DMS153 (cell line): Measurements from ENCODE around the gene PRH2.

ENCODE experiments used
- DNase-seq: peaks from one replicate; lab custom pipeline; 2025; lab: John Stamatoyannopoulos, UW

The PRH2 gene

DNA sequence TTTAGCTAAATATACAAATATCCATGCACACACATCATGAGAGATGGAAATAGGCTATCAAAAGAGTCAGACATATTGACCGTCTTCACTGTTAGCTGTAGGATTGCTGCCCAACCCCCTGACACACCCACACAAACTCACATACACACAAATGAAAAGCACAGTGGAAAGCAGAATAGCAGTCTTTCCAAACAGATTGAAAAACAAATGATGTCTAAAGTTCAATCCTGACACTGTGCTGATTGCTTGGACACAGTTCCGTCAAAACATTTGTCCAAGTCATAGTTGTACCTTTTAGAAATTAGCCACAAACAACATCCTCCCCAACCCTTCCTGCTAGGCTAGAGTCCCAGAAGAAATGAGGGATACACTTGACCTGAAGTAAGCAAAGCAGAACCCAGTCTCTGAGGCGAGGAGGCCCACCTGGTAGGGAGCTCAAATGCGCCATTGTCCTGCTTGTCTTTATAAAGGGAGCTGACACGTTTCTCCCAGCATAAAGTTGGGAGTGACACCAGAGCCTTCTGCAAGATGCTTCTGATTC is at the start of gene PRH2:
TSS of gene PRH2 (plus strand) at position 491 of the 541 bp plus-strand sequence. CDS start at position 529, 38 bp downstream.
- DNase-seq = no peak

DNA sequence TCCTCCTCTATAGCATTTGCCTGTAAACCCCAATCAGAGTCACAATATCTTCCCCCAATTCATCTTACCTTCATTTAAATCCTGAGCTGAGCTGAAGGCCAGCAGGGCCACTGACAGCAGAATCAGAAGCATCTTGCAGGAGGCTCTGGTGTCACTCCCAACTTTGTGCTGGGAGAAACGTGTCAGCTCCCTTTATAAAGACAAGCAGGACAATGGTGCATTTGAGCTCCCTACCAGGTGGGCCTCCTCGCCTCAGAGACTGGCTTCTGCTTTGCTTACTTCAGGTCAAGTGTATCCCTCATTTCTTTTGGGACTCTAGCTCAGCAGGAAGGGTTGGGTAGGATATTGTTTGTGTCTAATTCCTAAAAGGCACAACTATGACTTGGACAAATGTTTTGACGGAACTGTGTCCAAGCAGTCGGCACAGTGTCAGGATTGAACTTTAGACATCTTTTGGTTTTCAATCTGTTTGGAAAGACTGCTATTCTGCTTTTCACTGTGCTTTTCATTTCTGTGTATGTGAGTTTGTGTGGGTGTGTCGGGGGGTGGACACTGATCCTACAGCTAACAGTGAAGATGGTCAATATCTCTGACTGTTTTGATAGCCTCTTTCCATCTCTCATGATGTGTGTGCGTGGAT is 44.8 kb upstream of the PRH2 start, which contains the start of gene PRH1:
TSS of gene PRH1 (minus strand) at position 170 of the 640 bp plus-strand sequence. CDS start at position 132, 38 bp downstream.
- no peak for DNase-seq

DNA sequence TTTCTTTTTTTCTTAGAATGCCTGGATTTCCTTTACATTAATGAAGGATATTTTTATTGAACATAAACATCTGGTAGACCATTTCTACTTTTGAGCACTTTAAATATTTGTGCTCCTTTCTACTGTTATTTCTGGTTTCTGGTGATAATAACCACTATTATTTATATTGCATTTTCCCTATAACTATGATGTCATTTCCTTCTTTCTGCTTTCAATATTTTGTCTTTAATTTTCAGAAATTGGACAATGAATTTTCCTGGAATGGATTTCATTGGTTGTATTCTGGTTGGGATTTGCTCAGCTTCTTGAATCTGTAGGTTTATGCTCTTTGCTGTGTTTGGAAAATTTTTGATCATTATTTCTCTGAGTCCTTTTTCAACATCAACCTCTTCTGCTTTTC is 39.8 kb upstream of the PRH2 start:
- no peak for DNase-seq

DNA sequence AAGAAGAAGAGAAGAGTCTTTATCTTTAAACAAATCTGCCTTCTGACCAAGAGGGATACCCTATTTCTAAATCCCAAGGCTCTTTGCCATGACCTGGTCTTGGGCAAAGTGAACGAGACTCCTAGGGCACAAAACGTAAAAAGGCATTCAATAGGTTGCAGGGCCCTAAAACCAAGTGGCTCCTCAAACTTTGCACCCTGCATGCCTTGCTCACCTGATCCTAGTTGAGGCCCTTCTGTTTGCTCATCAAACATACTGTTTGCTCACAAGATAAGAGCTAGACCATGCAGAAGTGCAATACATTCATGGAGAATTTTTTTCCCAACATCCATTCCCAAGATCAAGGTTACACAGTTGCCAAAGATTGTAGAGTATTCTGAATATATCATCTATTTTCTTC is 37.1 kb upstream of the PRH2 start:
- DNase-seq = no peak

DNA sequence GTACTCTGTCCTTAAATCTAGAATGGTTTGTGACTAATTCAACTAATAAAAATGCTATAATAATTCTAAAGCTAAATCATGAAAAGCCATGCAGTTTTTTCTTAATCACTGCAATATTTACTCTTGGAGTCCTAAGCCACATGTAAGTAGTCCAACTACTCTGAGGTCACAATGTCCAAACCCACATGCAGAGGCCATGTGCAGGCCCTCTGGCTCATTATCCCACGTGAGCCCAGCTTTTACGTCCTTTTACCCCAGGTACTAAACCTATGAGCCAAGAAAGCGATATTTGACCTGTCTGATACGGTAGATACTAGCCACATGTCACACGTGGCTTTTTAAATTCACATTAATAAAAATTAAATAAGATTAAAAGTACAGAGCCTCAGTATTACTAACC is 32.2 kb upstream of the PRH2 start:
- no peak for DNase-seq

DNA sequence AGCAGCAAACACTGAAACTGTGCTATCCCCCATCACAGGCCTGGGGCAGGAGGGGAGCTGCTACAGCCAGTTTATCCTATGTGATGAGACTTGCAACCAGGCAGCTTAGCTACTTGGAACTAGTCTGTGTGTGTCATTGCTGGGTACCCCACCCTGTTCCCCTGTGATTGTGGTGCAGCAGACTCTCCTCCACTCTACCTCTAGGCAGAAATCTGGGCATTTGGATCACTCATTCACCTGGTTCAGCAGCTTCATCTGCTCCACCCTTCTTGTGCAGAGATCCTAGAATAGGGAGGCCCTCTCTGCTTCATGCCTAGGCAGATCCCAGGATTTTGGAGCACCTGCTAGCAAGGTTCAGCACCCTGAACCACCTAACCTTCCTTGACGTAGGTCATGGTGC is 28.5 kb upstream of the PRH2 start:
- no peak for DNase-seq

DNA sequence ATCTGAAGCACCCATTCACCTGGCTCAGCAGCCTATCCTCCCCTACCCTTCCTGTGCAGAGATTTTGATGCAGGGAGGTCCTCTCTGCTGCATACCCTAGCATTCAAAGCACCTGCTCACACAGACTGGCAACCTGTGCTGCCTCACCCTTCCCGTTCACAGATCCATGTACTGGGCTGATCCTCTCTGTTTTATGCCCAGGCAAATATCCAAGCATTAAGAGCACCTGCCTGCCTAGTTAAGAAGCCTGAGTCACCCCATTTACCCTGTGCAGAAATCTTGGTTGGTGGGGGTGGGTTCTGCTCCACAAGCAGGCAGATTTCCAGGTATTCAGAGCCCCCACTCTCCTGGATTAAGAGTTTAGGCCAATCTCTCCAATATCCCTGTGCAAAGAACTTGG is 28.1 kb upstream of the PRH2 start:
- no peak for DNase-seq

DNA sequence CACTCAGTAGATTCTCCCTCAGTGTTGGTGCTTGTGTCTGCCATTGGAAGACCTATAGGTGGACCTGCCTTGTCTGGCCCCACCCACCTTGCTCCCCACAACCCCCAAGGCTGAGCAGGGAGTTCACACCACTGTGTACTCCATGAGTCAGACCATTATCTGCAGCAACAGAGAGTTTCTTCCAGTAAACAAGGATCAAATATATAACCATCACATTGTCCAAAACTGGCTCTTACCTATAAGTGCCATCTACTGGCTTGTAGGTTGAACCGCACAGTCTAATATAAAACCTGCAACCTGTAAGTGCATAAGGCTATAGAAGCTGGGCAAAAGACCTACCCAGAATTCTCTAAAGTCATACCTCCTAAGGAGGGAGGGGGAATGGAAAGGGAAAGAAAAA is 27.6 kb upstream of the PRH2 start:
- DNase-seq = no peak

DNA sequence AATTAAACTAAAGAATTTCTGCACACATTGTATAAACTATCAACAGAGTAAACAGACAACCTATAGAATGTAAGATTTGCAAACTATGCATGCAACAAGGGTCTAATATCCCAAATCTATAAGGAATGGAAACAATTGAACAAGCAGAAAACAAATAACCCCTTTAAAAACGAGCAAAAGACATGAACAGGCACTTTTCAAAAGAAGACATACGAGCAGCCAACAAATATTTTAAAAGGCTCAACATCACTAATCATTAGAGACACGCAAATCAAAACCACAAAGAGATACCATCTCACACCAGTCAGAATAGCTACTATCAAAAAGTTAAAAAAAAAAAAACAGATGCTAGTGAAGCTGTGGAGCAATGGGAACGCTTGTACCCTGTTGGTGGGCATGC is 24.4 kb upstream of the PRH2 start:
- DNase-seq = no peak

DNA sequence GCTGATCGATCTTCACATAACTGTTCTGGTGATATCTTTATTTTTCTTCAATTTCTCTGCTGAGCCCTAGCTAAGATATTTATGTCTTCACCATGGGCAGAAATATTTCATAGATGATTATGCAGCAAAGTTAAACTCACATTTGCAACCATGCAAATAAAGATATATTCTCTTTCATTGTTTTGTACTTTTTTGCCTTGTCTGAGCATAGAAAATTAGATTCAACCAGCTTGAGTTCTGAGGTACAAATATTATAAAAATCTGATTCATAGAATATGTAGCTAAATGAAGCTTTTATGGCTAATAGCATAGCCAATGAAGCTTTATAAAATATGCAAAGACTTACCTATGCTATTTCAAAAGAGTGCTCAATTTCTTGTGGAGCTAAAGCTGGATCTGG is 19.6 kb upstream of the PRH2 start, which contains the start of gene TAS2R13:
TSS of gene TAS2R13 (minus strand) at position 101 of the 400 bp plus-strand sequence. CDS start 264 bp downstream, outside the sequence.
- DNase-seq = no peak

DNA sequence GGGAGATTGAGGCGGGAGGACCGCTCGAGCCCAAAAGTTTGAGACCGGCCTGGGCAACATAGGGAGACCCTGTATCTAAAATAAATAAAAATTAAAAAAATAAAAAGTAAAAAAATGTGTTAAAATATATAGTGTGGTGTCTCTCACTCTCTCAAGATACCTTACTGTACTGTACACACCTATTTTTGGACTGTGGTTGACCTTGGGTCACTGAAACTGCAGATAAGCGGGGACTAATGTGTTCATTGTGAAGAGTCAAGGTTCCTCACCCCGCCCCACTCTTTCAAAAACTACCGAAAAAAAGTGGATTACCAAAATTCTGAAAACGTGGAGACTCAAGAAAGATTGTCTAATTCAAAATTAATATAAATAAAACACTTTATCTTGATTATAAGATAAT is 18.7 kb upstream of the PRH2 start:
- no peak for DNase-seq

DNA sequence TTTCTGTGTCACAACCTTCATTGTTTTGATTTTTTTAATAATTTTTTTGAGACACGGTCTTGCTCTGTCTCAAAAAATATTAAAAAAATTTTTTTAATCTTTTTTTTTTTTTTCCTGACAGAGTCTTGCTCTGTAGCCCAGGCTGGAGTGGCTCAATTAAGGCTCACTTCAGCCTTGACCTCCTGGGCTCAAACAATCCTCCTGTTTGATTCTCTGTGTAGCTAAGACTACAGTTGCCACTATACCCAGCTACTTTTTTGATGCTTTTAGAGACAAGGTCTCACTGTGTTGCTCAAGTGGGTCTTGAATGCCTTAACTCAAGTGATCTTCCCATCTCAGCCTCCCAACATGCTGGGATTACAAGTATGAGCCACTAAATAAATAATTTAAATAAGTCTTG is 9.2 kb upstream of the PRH2 start:
- no peak for DNase-seq

DNA sequence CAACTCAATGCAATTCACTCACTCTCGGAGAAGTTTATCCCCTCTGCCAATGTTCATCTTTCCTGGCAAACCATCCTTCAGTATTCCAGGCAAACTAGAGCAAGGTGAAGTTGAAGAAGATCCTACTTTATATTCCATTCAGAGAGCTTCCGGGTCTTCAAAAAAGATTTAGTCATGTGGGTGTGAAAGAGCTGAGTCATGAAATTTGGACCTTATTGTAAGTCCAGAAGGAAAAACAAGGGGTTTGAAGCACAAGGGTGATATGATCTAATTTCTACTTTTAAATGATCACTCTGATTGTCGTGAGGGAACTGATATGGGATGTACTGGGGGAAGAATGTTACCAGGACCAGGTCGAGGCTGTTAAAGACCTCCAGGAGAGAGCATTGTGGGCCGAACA is 2.8 kb upstream of the PRH2 start:
- no peak for DNase-seq

DNA sequence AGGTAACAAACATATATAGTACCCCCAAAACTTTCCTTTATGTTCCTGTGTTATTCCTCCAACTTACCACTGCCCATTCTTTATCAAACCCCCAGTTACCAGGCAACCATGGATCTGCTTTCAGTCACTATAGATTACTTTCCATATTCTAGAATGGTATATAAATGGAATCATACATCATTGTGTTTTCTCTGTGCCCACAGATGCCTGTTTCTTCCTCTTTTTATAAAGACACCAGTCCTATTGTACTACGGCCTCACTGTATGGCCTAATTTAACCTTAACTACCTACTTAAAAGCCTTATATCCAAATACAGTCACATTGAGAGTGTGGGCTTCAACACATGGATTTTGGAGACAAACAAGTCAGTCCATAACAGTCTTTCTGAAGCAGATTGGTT is 7.5 kb downstream of the PRH2 start:
- DNase-seq = no peak

DNA sequence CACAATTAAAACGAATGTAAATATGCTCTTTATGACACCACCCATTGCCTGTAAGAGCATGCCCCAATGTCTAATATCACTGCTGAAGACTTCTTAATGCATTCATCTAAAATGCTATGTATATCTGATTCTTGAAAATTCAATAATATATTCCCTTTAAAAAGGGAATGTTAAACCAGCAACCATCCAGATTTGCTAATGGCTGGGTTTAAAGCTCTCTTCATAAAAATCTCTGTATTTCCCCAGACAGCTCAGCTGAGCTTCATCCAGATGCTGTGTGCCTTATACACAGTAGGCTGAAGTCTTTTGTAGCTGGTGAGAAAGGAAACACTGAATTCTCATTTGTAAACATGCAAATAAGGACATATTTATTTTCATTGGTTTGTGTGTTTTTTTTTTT is 10.1 kb downstream of the PRH2 start, which contains the start of gene TAS2R14:
TSS of gene TAS2R14 (minus strand) at position 101 of the 400 bp plus-strand sequence. CDS start at position 45, 56 bp downstream.
- DNase-seq = no peak

DNA sequence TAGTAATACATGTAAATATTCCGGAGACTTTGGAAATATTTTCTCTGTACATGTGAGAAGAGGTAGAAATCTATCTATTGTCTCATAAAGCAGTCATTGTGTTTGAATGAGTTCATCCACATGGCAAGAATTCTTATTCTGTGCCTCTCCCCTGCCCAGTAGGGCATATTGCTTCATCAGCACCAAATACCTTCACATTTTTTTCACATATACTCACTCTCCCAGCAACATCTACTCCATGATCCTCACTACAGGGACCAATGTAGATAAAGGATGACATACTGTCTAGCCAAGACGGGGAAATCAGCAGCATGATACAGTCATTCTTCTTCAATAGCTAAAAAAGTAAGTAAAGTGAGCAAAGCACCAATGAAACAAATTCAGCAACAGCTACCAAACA is 11.4 kb downstream of the PRH2 start:
- no peak for DNase-seq

DNA sequence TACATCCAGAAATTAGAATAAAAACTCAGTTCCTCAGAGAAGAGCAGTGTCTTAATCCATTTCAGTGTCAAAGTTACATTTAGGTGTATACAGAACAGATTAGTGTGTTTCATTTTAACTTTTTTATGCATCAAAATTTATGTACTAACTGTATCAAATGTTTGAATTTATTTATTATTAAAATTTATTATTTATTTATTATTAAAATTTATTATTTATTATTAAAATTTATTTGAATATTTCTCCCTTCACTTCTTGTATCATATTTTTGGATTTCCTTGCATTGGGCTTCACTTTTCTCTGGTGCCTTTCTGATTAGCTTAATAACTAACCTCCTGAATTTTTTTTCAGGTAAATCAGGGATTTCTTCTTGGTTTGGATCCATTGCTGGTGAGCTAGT is 12.3 kb downstream of the PRH2 start:
- DNase-seq = no peak

DNA sequence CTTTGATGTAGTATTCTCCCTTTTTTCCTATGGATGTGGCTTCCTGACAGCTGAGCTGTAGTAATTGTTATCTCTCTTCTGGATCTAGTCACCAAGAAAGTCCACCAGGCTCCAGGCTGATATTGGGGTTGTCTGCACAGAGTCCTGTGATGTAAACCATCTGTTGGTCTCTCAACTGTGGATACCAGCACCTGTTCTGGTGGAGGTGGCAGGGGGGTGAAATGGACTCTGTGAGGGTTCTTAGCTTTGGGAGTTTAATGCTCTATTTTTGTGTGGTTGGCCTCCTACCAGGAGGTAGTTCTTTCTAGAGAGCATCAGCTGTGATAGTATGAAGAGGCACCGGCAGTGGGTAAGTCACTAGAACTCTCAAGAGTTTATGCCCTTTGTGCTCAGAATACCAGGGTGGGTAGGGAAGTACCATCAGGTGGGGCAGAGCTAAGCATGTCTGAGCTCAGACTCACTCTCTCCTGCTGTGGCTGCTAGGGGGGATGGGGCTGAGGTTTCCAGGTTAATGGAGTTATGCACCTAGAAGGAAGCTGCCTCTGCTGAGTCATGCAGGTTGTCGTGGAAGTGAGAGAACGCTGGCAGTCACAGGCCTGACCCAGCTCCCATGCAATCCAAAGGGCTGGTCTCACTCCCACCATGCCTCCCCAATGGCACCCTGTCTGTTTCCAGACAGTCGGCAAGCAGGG is 13.0 kb downstream of the PRH2 start:
- no peak for DNase-seq

DNA sequence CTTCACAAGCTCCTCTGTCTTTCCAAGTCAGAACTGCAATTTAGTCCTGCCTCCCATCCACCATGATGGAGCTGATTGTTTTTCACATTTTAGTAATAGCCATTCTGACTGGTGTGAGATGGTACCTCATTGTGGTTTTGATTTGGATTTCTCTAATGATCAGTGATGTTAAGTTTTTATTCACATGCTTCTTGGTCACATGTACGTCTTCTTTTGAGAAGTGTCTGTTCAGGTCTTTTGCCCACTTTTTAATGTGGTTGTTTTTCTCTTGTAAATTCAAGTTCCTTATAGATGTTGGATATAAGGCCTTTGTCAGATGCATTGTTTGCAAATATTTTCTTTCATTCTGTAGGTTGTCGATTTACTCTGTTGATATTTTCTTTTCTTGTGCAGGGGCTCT is 14.1 kb downstream of the PRH2 start:
- no peak for DNase-seq

DNA sequence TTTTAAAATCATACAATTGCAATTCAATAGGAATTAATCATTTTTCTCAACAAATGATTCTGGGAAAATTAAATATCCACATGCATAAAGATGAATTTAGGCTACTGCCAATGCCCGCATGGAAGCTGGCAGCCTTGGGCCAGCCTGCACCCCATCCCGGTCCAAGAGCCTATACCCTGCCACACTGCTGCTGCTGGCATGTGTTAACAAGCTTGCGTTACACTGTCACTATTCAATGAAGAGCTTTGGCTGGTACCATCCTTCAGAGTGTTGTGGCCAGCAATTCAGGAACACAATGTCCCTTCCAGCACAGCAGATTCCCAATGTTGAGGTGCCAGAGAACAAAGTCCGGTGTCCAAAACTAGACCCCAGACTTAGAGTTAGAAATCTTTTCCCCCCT is 23.6 kb downstream of the PRH2 start:
- no peak for DNase-seq

DNA sequence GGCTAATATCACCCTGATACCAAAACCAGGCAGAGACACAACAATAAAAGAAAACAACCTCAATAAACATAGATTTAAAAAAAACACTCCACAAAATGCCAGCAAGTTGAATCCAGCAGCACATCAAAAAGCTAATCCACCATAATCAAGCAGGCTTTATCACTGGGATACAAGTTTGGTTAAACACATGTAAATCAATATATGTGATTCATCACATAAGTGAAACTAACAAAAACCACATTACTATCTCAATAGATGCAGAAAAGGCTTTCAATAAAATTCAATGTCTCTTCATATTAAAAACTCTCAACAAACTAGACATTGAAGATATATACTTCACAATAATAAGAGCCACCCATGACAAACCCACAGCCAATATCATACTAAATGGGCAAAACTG is 27.0 kb downstream of the PRH2 start:
- no peak for DNase-seq

DNA sequence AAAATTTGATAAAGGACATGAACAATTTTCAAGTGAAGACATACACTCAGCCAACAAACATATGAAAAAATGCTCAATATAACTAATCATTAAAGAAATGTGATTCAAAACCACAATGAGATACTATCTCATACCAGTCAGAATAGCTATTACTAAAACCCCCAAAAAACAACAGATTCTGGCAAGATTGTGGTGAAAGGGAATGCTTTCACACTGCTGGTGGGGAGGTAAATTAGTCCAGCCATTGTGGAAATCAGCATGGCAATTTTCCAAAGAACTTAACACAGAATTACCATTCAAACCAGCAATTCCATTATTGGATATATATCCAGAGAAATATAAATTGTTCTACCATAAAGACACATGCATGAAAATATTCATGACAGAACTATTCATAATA is 28.7 kb downstream of the PRH2 start:
- no peak for DNase-seq

DNA sequence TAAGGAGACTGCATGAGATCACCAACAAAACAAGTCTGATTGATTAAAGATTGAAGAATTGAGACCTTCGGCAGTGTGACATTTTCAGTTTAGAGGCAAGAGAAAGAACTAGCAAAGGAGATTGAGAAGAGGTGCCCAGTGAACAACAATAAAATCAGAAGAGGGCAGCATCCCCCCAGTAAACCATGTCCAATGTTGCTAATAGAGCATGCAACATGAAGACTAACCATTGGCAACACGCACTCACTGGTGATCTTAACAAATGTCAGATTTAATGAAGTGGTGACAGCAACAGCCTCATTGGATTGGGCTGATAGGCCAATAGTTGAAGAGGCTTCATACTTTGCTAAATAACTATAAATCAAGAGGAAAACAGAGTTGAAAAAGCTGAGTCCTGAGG is 30.8 kb downstream of the PRH2 start:
- no peak for DNase-seq
